DOHH2 (cell line): ENCODE data around the gene CSGALNACT2.
A peak's percentile ranks its signal among the peaks of the same experiment; 100 is the strongest.

Experiments used
- H3F3A ChIP-seq: fragments of 200-600 bp; sonication (generic), shearing (Covaris generic); 2 replicates; pipeline ENCODE4 v1.6.0; 2016; ENCODE audit warnings: antibody characterized with exemption, mild to moderate bottlenecking; ENCODE audit not compliant: control insufficient read depth, insufficient read depth
- H3K27ac ChIP-seq: fragments of 200-600 bp; sonication (generic); 2 replicates; pipeline ENCODE4 v1.5.1; 2014; ENCODE audit warnings: low read depth, mild to moderate bottlenecking, low read length, moderate library complexity
- H3K27me3 ChIP-seq: fragments of 200-600 bp; sonication (generic); 2 replicates; pipeline ENCODE4 v1.6.1; 2014; ENCODE audit warnings: mild to moderate bottlenecking, low read length, mixed read lengths; ENCODE audit not compliant: control insufficient read depth
- H3K36me3 ChIP-seq: fragments of 200-600 bp; sonication (generic); 2 replicates; pipeline ENCODE4 v1.6.1; 2014; ENCODE audit warnings: mild to moderate bottlenecking, low read length, moderate library complexity, mixed read lengths; ENCODE audit not compliant: control insufficient read depth
- H3K4me1 ChIP-seq: fragments of 200-600 bp; sonication (generic); 2 replicates; pipeline ENCODE4 v1.6.1; 2014; ENCODE audit warnings: mild to moderate bottlenecking, low read length, mixed read lengths; ENCODE audit not compliant: control insufficient read depth
- H3K4me2 ChIP-seq: fragments of 200-600 bp; sonication (generic); 2 replicates; pipeline ENCODE4 v1.6.0; 2014; ENCODE audit warnings: mild to moderate bottlenecking, low read length, moderate library complexity
- H3K4me3 ChIP-seq: fragments of 200-600 bp; sonication (generic); 2 replicates; pipeline ENCODE4 v1.5.1; 2014; ENCODE audit warnings: mild to moderate bottlenecking, low read length, mixed read lengths
- H3K79me2 ChIP-seq: fragments of 200-600 bp; sonication (generic); 2 replicates; pipeline ENCODE4 v1.6.1; 2014; ENCODE audit warnings: mild to moderate bottlenecking, low read length, mixed read lengths; ENCODE audit not compliant: control insufficient read depth
- H3K9me2 ChIP-seq: fragments of 200-600 bp; sonication (generic); replicated peaks from 2 replicates; pipeline ENCODE4 v1.6.1; 2014; ENCODE audit warnings: mild to moderate bottlenecking, low read length, mixed read lengths; ENCODE audit not compliant: control insufficient read depth
- H3K9me3 ChIP-seq: fragments of 200-600 bp; sonication (generic); 2 replicates; pipeline ENCODE4 v1.6.1; 2014; ENCODE audit warnings: antibody characterized with exemption, low read length, mixed read lengths; ENCODE audit not compliant: control insufficient read depth, insufficient read depth
- H4K20me1 ChIP-seq: fragments of 200-600 bp; sonication (generic); 2 replicates; pipeline ENCODE4 v1.6.0; 2014; ENCODE audit warnings: low read depth, mild to moderate bottlenecking, antibody characterized with exemption, low read length, moderate library complexity; ENCODE audit not compliant: control insufficient read depth, insufficient read depth
- CTCF ChIP-seq: fragments of 200-600 bp; sonication (generic); IDR thresholded peaks from one replicate; pipeline ENCODE4 v1.5.1; 2014; ENCODE audit warnings: antibody characterized with exemption, mild to moderate bottlenecking, low read depth, low read length; ENCODE audit not compliant: poor library complexity, severe bottlenecking
- EZH2phosphoT487 ChIP-seq: fragments of 200-600 bp; sonication (generic); IDR thresholded peaks from 2 replicates; pipeline ENCODE4 v1.6.1; 2017; ENCODE audit warnings: borderline replicate concordance, mild to moderate bottlenecking, antibody characterized with exemption, low read length, moderate library complexity, mixed read lengths

Gene CSGALNACT2

DNA sequence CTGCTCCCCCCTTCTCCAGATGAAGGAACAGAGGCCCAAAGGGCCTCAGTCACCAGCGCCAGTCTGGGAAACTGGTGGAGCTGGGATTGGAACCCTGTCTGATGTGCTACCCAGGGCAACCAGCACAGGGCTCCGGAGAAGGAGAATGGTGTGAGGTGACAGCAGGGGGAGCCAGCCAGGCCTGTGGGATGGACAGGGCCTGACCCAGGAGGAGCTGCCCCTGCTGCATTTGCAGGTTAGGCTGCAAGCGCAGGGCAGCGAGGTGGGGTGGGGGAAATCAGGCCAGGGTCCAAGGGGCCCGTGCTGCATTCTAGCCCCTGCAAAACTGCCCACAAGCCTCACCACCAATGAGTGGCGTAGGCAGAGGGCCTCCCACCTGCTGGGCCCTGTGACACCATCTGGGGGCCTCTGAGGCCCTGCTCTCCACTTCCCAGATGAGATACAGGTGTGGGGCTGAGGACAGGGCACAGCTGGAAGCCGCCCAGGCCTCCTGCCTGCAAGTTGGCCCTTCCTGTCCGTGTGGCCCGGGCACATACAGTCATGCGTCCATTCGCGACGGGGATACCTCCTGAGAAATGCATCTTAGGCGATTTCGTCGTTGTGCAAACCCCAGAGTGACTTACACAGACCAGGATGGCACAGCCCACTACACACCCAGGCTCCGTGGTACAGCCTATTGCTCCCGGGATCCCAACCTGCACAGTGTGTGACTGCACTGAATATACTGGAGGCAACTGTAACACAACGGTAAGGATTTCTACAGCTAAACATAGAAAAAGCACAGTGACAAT is 83.4 kb downstream of the CSGALNACT2 start:
- TF ChIP-seq EZH2phosphoT487 (no peak), CTCF (peak; percentile 11)
- Histone ChIP-seq H3K9me2 (no peaks in the 10 kb centered on the region), H3K4me1 (no peaks in the 10 kb centered on the region), H3K27ac (no peak overlapping the region), H3K79me2 (no peaks in the 10 kb centered on the region), H3K36me3 (no peaks in the 10 kb centered on the region), H3K9me3 (no peaks in the 10 kb centered on the region), H3K27me3 (no peaks in the 10 kb centered on the region; the same call in 1 of the 2 replicates), H3K4me3 (no peak overlapping the region), H3F3A (no peaks in the 10 kb centered on the region), H3K4me2 (no peak overlapping the region), H4K20me1 (no peaks in the 10 kb centered on the region)

- no peaks in the 10 kb centered on the region for H3K79me2 ChIP-seq
- H3K9me3 ChIP-seq: no peaks in the 10 kb centered on the region
- H3K4me3 ChIP-seq: no peak overlapping the region
- H3K4me1 ChIP-seq: no peaks in the 10 kb centered on the region
- no peaks in the 10 kb centered on the region for H3K36me3 ChIP-seq
- TF ChIP-seq EZH2phosphoT487: no peak
- no peak for TF ChIP-seq CTCF
- no peak overlapping the region for H3K4me2 ChIP-seq
- no peaks in the 10 kb centered on the region for H3F3A ChIP-seq
- H3K27ac ChIP-seq: no peak overlapping the region
- H3K27me3 ChIP-seq: no peaks in the 10 kb centered on the region; the same call in 1 of the 2 replicates
- no peaks in the 10 kb centered on the region for H4K20me1 ChIP-seq
- no peaks in the 10 kb centered on the region for H3K9me2 ChIP-seq
These were observed 84.0 kb downstream of the CSGALNACT2 start for GRCh38 chr10:43222210-43222720.

GRCh38 chr10:43223056-43223455 is 84.8 kb downstream of the CSGALNACT2 start:
- no peak for TF ChIP-seq EZH2phosphoT487
- no peak for TF ChIP-seq CTCF
- H3K4me2 ChIP-seq: no peak overlapping the region
- no peaks in the 10 kb centered on the region for H4K20me1 ChIP-seq
- H3K4me1 ChIP-seq: no peaks in the 10 kb centered on the region
- H3K36me3 ChIP-seq: no peaks in the 10 kb centered on the region
- H3K79me2 ChIP-seq: no peaks in the 10 kb centered on the region
- no peak overlapping the region for H3K4me3 ChIP-seq
- H3K9me3 ChIP-seq: no peaks in the 10 kb centered on the region
- no peaks in the 10 kb centered on the region for H3F3A ChIP-seq
- no peaks in the 10 kb centered on the region for H3K9me2 ChIP-seq
- no peak overlapping the region for H3K27ac ChIP-seq
- H3K27me3 ChIP-seq: no peaks in the 10 kb centered on the region; the same call in 1 of the 2 replicates
